HG03280 (cell line): ENCODE measurements around the gene DROSHA.
A peak's percentile ranks its signal among the peaks of the same experiment; 100 is the strongest.
"Not testable (repeated sequence)": the region's sequence is repeated elsewhere in the genome, so short reads cannot be mapped to it uniquely, and the experiment has no call there.

Source experiments
- ATAC-seq: cut with Tn5 transposase; IDR thresholded peaks from one replicate; pipeline ENCODE4 v1.9.1; 2021; ENCODE audit warnings: mild to moderate bottlenecking, moderate library complexity; ENCODE audit not compliant: unreplicated experiment

Gene DROSHA

GRCh38 chr5:31531888-31532547, at the start of gene DROSHA, which contains the start of gene C5orf22:
TSS of gene DROSHA (minus strand) at chr5:31532093. CDS start at chr5:31529059, 3,034 bp downstream.
TSS of gene C5orf22 (plus strand) at chr5:31532301. CDS start at chr5:31532393, 92 bp downstream.
- ATAC-seq: peak; percentile 96

GRCh38 chr5:31579558-31579957, 47.7 kb upstream of the DROSHA start:
- no peak for ATAC-seq

GRCh38 chr5:31577438-31577837, 45.5 kb upstream of the DROSHA start:
- ATAC-seq: no peak

GRCh38 chr5:31574772-31575171, 42.9 kb upstream of the DROSHA start:
- no peak for ATAC-seq

GRCh38 chr5:31573494-31574142, 41.7 kb upstream of the DROSHA start:
- peak; percentile 73 for ATAC-seq

GRCh38 chr5:31569068-31569467, 37.2 kb upstream of the DROSHA start:
- no peak for ATAC-seq

GRCh38 chr5:31568302-31568835, 36.5 kb upstream of the DROSHA start:
- ATAC-seq: no peak

- not testable (repeated sequence) for ATAC-seq
Measured at GRCh38 chr5:31566362-31566761, 34.5 kb upstream of the DROSHA start.

GRCh38 chr5:31563216-31563615, 31.3 kb upstream of the DROSHA start:
- ATAC-seq: no peak

GRCh38 chr5:31561946-31562345, 30.1 kb upstream of the DROSHA start:
- no peak for ATAC-seq

GRCh38 chr5:31559942-31560341, 28.0 kb upstream of the DROSHA start:
- no peak for ATAC-seq

GRCh38 chr5:31556461-31556860, 24.6 kb upstream of the DROSHA start:
- ATAC-seq: no peak

- no peak for ATAC-seq
Measured at GRCh38 chr5:31554552-31554951, 22.7 kb upstream of the DROSHA start.

- ATAC-seq: no peak
Measured at GRCh38 chr5:31553863-31554262, 22.0 kb upstream of the DROSHA start.

- ATAC-seq: no peak
Measured at GRCh38 chr5:31551878-31552277, 20.0 kb upstream of the DROSHA start.

GRCh38 chr5:31549114-31549513, 17.2 kb upstream of the DROSHA start:
- not testable (repeated sequence) for ATAC-seq

GRCh38 chr5:31537851-31538250, 6.0 kb upstream of the DROSHA start:
- no peak for ATAC-seq

GRCh38 chr5:31537349-31537748, 5.5 kb upstream of the DROSHA start:
- ATAC-seq: no peak

- ATAC-seq: no peak
Measured at GRCh38 chr5:31536873-31537272, 5.0 kb upstream of the DROSHA start.

- ATAC-seq: no peak
Measured at GRCh38 chr5:31534527-31535046, 2.7 kb upstream of the DROSHA start.

GRCh38 chr5:31531543-31531887, 378 bp downstream of the DROSHA start:
- ATAC-seq: peak; percentile 41
